Kidney (tissue), 14 donors: ENCODE data around the gene MYO5B. TPM values are rescaled to one million over a fixed set of nuclear protein-coding genes. Genes with fewer than 3 reads are reported as not detected.

Experiments
- DNase-seq, 5 donors: peaks; one replicate each; pipeline ENCODE4 v3.0.0-alpha.2; 2013 to 2020
- FAIRE-seq: peaks from 2 replicates; lab custom pipeline; 2012; peaks lifted over from hg19 to GRCh38; lab: Jason Lieb, UNC
- H3K27ac ChIP-seq, 2 donors: one replicate each; pipeline ENCODE4 v1.7.0; 2013; ENCODE audit warnings: low read depth in 2 of 2, low read length in 2 of 2, inconsistent platforms in 1 of 2
- H3K27me3 ChIP-seq: one replicate; pipeline ENCODE4 v1.7.1; 2013; ENCODE audit warnings: low read length, inconsistent platforms; ENCODE audit not compliant: control insufficient read depth, insufficient read depth
- H3K36me3 ChIP-seq, 3 donors: one replicate each; pipeline versions ENCODE4 v1.7.0 to v1.7.1; 2013; ENCODE audit warnings: low read length in 3 of 3, control low read depth in 1 of 3, inconsistent platforms in 1 of 3; ENCODE audit not compliant: insufficient read depth in 3 of 3, control insufficient read depth in 2 of 3
- H3K4me1 ChIP-seq, 3 donors: one replicate each; pipeline versions ENCODE4 v1.7.0 to v1.7.1; 2013; ENCODE audit warnings: low read length in 3 of 3, inconsistent platforms in 1 of 3, low read depth in 1 of 3; ENCODE audit not compliant: control insufficient read depth in 2 of 3, insufficient read depth in 2 of 3
- H3K4me3 ChIP-seq, 3 donors: one replicate each; pipeline versions ENCODE4 v1.7.0 to v1.8.1; 2013; ENCODE audit warnings: low read length in 3 of 3, control low read depth in 1 of 3, inconsistent platforms in 1 of 3
- H3K9ac ChIP-seq, 3 donors: one replicate each; pipeline versions ENCODE4 v1.7.0 to v1.7.1; 2013; ENCODE audit warnings: low read length in 3 of 3, control low read depth in 1 of 3, inconsistent platforms in 1 of 3
- H3K9me3 ChIP-seq, 3 donors: one replicate each; pipeline versions ENCODE4 v1.7.0 to v1.7.1; 2013; ENCODE audit warnings: low read length in 3 of 3, control low read depth in 1 of 3, inconsistent platforms in 1 of 3; ENCODE audit not compliant: control insufficient read depth in 2 of 3, insufficient read depth in 1 of 3
- CTCF ChIP-seq: IDR thresholded peaks from 3 replicates; pipeline ENCODE4 v1.5.1; 2012; ENCODE audit warnings: mild to moderate bottlenecking, moderate library complexity, borderline replicate concordance; ENCODE audit not compliant: insufficient read depth; ENCODE audit errors: extremely low read depth
- intact Hi-C: fragments of 100-400 bp; cut with DNase I; formaldehyde crosslinking; loops from one replicate; pipeline ENCODE4 v1.11.1; 2022
- polyA plus RNA-seq: library from polyadenylated mRNA; stranded (reverse); fragments of 350-450 nt; fragmentation: Illumina TruSeq; extraction: RNeasy Lipid Tissue Mini Kit (QIAGEN cat#74804); gene quantifications from one replicate; pipeline ENCODE4 v1.2.3, GENCODE V29; 2014; ENCODE audit warnings: low read depth, low replicate concordance; ENCODE audit not compliant: insufficient read depth
- total RNA-seq: library from RNA; stranded (reverse); fragmentation: NEBNext Ultra II Directional; extraction: Animal tissue kit (Norgen Biotek cat#: 25700); gene quantifications from one replicate; pipeline ENCODE4 v1.2.1, GENCODE V29; 2021
- donor health status: control.
- donor health status: control.
- donor health status: control.
- donor health status: control.
- donor health status: control.
- donor health status: DM: yes; HTN: yes; CAD: no.
- donor health status: Normal renal cell carcinoma (clear cell type).

MYO5B gene
- total and polyA plus RNA-seq, 2 donors from 2014 or later, result 17.8 to 43.8 TPM

- Histone ChIP-seq H3K9me3 (peaks cover 0 to 8% (median 2%) of the 10 kb centered on the region in 3 donors), H3K27me3 (no peaks in the 10 kb centered on the region), H3K9ac (no peak overlapping the region), H3K4me1 (no peaks in the 10 kb centered on the region), H3K36me3 (no peaks in the 10 kb centered on the region), H3K27ac (no peak overlapping the region), H3K4me3 (no peak overlapping the region)
- no peak for FAIRE-seq
- intact Hi-C loops, result no loop called here
- no peak for DNase-seq
- TF ChIP-seq CTCF, result no peak
These were observed 367.0 kb downstream of the MYO5B start for GRCh38 chr18:49827996-49828395.

GRCh38 chr18:49819823-49820671 lies 374.9 kb downstream of the MYO5B start:
- Histone ChIP-seq H3K9me3 (no peaks in the 10 kb centered on the region), H3K27ac (peak overlapping the region in 1 of 2 donors; percentile 23), H3K36me3 (no peaks in the 10 kb centered on the region), H3K9ac (no peak overlapping the region), H3K27me3 (no peaks in the 10 kb centered on the region), H3K4me1 (no peaks in the 10 kb centered on the region), H3K4me3 (no peak overlapping the region)
- intact Hi-C loops, result no loop called here
- FAIRE-seq, result no peak
- no peak for TF ChIP-seq CTCF
- no peak for DNase-seq

GRCh38 chr18:49819071-49819662 lies 375.8 kb downstream of the MYO5B start:
- H3K9me3 ChIP-seq, result no peaks in the 10 kb centered on the region
- no peaks in the 10 kb centered on the region for H3K4me1 ChIP-seq
- no peak overlapping the region for H3K27ac ChIP-seq
- no peak for DNase-seq
- no peak overlapping the region for H3K9ac ChIP-seq
- H3K27me3 ChIP-seq, result no peaks in the 10 kb centered on the region
- intact Hi-C loops, result no loop called here
- FAIRE-seq, result no peak
- TF ChIP-seq CTCF, result no peak
- no peaks in the 10 kb centered on the region for H3K36me3 ChIP-seq
- no peak overlapping the region for H3K4me3 ChIP-seq
